Measurements from ENCODE around the gene PWWP2A. TPM values are rescaled to one million over a fixed set of nuclear protein-coding genes. Genes with fewer than 3 reads are reported as not detected.

The PWWP2A gene
- total RNA-seq, 1 experiment from 2014 or later: 14.7 TPM

DNA sequence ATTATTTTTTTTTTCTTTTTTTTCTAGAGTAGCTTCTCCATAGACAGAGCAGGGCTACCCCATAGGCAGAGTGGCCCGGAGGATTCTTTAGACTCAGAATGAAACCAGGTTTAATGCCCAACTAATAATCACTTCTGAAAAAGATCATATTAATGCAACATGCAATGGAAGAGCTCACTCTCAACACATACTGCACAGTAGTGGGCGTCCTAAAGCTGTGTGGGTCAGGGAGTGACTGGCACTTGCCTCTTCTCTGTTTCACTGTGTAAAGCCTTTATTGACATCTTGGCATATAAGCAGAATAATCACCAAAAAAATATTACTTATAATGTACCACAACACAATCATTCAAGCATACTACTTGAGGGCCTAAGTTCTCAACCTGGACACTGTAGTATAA is 11.1 kb downstream of the PWWP2A start:
- RAD21 ChIA-PET (ENCODE audit: low non-redundant PET in 1 of 2, low total read pairs in 2 of 2, uncharacterized antibody in 2 of 2, unreplicated experiment in 2 of 2): no interaction called here
- CTCF ChIA-PET: interaction anchor here (1.4 kb wide), 1 partner anchor 27 kb away, joined by 3 read pairs; no protein-coding TSS in a partner anchor
- POLR2A ChIA-PET: no interaction called here

DNA sequence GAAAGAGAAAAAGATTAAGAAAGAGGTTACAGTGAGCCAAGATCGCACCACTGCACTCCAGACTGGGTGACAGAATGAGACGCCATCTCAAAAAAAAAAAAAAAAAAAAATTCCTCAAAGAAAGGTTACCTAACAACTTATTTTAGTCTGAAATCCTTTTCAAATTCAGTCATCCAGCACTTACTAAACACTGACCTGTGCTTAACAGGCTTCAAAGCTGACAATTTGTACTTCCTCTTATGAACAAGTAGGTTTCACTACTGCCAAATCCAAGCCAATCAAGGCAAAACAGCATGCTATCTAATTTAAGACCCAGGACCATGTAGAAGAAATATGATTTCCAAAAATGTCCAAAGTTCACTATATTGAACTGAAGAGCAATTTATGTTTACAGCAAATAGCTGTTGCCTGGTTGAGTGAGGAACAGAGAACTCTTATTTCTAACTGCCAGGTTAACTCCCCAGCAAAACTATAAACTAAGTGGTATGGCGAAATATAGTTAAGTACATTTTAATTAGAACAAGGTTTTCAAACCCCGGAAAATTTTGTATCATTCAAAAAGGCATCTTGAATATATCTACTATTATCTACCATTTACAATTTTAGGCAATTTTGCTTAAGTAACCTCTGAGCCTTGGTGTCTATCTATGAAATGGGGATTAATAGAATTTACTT is 13.4 kb downstream of the PWWP2A start:
- H3K79me2 ChIP-seq (ENCODE audit: insufficient read depth, low read length): no peaks in the 10 kb centered on the region; the same call in 1 of the 2 replicates
- H4K20me1 ChIP-seq (ENCODE audit: insufficient read depth): no peaks in the 10 kb centered on the region
- no peak overlapping the region for H3K4me2 ChIP-seq (ENCODE audit: low read length)
- H3K4me1 ChIP-seq (ENCODE audit: control insufficient read depth in 1 of 2, insufficient read depth in 2 of 2, low read length in 2 of 2): no peaks in the 10 kb centered on the region
- TF ChIP-seq EGR1 (IDR thresholded peaks at IDR 0.05; ENCODE audit: low read depth) (no peak), JUND (IDR thresholded peaks at IDR 0.05) (no peak), REST (IDR thresholded peaks at IDR 0.05; ENCODE audit: low read depth) (no peak), ZNF274 (IDR thresholded peaks at IDR 0.05; ENCODE audit: low read depth, low read length) (no peak), EZH2 (IDR thresholded peaks at IDR 0.05) (no peak)
- TF ChIP-seq, protein P1, sequence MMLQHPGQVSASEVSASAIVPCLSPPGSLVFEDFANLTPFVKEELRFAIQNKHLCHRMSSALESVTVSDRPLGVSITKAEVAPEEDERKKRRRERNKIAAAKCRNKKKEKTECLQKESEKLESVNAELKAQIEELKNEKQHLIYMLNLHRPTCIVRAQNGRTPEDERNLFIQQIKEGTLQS (IDR thresholded peaks at IDR 0.05): no peak
- intact Hi-C loops (cut with micrococcal nuclease): no loop called here
- ChIA-PET POLR2A (no interaction called here), CTCF (no interaction called here), RAD21 (ENCODE audit: low non-redundant PET in 1 of 2, low total read pairs in 2 of 2, uncharacterized antibody in 2 of 2, unreplicated experiment in 2 of 2) (no interaction called here)
- no peaks in the 10 kb centered on the region for H3K9me3 ChIP-seq (ENCODE audit: control insufficient read depth in 1 of 2, insufficient read depth in 1 of 2, low read depth in 1 of 2, low read length in 2 of 2)
- no peak overlapping the region for H2AFZ ChIP-seq (ENCODE audit: low read depth, low read length, poor library complexity, severe bottlenecking)
- H3K9ac ChIP-seq (ENCODE audit: low read length): no peak overlapping the region
- DNase-seq (ENCODE audit: low read depth, low spot score) (no peak), ATAC-seq (no peak)
- no TSS peak for BruUV-seq (replicated peaks)
- no peaks in the 10 kb centered on the region for H3K27me3 ChIP-seq (ENCODE audit: insufficient read depth, low read length)
- no peaks in the 10 kb centered on the region for H3K36me3 ChIP-seq (ENCODE audit: control insufficient read depth in 1 of 2, insufficient read depth in 2 of 2, low read length in 2 of 2)
- no peak overlapping the region for H3K27ac ChIP-seq (ENCODE audit: low read depth, low read length)
- H3K9me2 ChIP-seq (ENCODE audit: insufficient read depth): no peaks in the 10 kb centered on the region
- H3K4me3 ChIP-seq (replicated peaks in 1 of 2; ENCODE audit: low read depth in 1 of 2, low read length in 2 of 2): no peak overlapping the region

More for the DNA sequence above, 11.1 kb downstream of the PWWP2A start:
- no peak for ATAC-seq
- no peaks in the 10 kb centered on the region for H4K20me1 ChIP-seq (ENCODE audit: insufficient read depth)
- no peaks in the 10 kb centered on the region for H3K9me3 ChIP-seq (ENCODE audit: control insufficient read depth in 1 of 2, insufficient read depth in 1 of 2, low read depth in 1 of 2, low read length in 2 of 2)
- H3K4me1 ChIP-seq (ENCODE audit: control insufficient read depth in 1 of 2, insufficient read depth in 2 of 2, low read length in 2 of 2): no peaks in the 10 kb centered on the region
- intact Hi-C loops (cut with micrococcal nuclease): no loop called here
- H3K27ac ChIP-seq (ENCODE audit: low read depth, low read length): no peak overlapping the region
- no peak for DNase-seq (ENCODE audit: low read depth, low spot score)
- H3K9ac ChIP-seq (ENCODE audit: low read length): no peak overlapping the region
- H3K9me2 ChIP-seq (ENCODE audit: insufficient read depth): no peaks in the 10 kb centered on the region
- no TSS peak for BruUV-seq (replicated peaks)
- no peaks in the 10 kb centered on the region for H3K27me3 ChIP-seq (ENCODE audit: insufficient read depth, low read length)
- peaks cover 3 to 10% of the 10 kb centered on the region in 2 experiments; a peak in 2 of 4 replicates for H3K36me3 ChIP-seq (ENCODE audit: control insufficient read depth in 1 of 2, insufficient read depth in 2 of 2, low read length in 2 of 2)
- no peak overlapping the region for H3K4me3 ChIP-seq (replicated peaks in 1 of 2; ENCODE audit: low read depth in 1 of 2, low read length in 2 of 2)
- TF ChIP-seq EZH2phosphoT487 (IDR thresholded peaks at IDR 0.05; ENCODE audit: borderline replicate concordance): no peak
- no peak for TF ChIP-seq SIN3A (IDR thresholded peaks at IDR 0.05; ENCODE audit: low read depth)
- TF ChIP-seq TCF7L2 (IDR thresholded peaks at IDR 0.05; ENCODE audit: borderline replicate concordance, extremely low read depth, insufficient read depth, insufficient read length): no peak
- TF ChIP-seq YY1 (IDR thresholded peaks at IDR 0.05; ENCODE audit: extremely low read depth, insufficient replicate concordance, low read depth, low read length): no peak
- no peak overlapping the region for H2AFZ ChIP-seq (ENCODE audit: low read depth, low read length, poor library complexity, severe bottlenecking)
- H3K79me2 ChIP-seq (ENCODE audit: insufficient read depth, low read length): peaks cover 3% of the 10 kb centered on the region; the same call in 1 of the 2 replicates
- H3K4me2 ChIP-seq (ENCODE audit: low read length): no peak overlapping the region

Measured in HCT116 (cell line).